Measurements from ENCODE around the gene PRPF19. TPM values are rescaled to one million over a fixed set of nuclear protein-coding genes. Genes with fewer than 3 reads are reported as not detected.

The PRPF19 gene
- polyA plus RNA-seq, 1 donor from 2014 or later, result 71.3 TPM

DNA sequence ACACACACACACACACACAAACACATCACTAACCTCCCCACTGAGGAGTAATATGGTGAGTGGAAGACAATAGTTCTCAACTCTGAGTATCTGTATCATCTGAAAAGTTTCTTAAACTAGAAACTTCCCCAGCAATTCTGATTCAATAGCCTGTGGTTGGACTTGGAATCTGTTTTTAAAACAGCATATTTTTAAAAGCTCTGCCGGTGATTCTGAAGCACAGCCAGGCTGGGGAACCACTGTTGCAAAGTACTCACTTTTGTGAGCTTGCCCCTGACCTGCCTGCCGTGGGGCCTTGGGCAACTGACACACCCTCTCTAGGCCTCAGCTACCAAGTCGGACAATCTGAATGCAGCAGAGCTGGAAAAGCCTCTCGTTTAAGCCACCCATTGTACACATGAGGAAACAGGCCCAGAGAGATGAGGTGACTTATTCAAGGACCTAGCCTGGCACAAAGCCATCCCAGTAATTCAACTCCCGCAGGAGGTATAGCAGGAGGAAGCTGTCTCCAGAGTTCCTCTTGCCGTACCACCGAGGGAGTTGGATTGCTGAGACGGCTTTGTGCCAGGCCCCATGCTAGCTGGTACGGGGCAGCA, 36.7 kb upstream of the PRPF19 start:
- Histone ChIP-seq H2AFZ (ENCODE audit: low read depth, low read length) (no peak overlapping the region), H4K20me1 (ENCODE audit: insufficient read depth) (no peaks in the 10 kb centered on the region), H3K79me2 (replicated peaks; ENCODE audit: insufficient read depth, low read length) (no peaks in the 10 kb centered on the region), H3K27ac (ENCODE audit: low read length) (no peak overlapping the region), H3K36me3 (ENCODE audit: insufficient read depth, low read length) (no peaks in the 10 kb centered on the region), H3K27me3 (ENCODE audit: insufficient read depth, low read depth, low read length) (no peaks in the 10 kb centered on the region), H3K4me3 (ENCODE audit: low read length) (no peak overlapping the region), H3K9me3 (ENCODE audit: low read length) (no peaks in the 10 kb centered on the region), H3K9ac (ENCODE audit: low read length) (no peak overlapping the region), H3K4me2 (ENCODE audit: low read length) (no peak overlapping the region), H3K9me2 (ENCODE audit: insufficient read depth, low read length) (no peaks in the 10 kb centered on the region), H3F3A (ENCODE audit: insufficient read depth, low read length, poor library complexity, severe bottlenecking) (no peaks in the 10 kb centered on the region)
- no peak for TF ChIP-seq MXI1 (conservative IDR thresholded peaks at IDR 0.05; ENCODE audit: poor library complexity, severe bottlenecking)
- no peak for TF ChIP-seq TAF1 (IDR thresholded peaks at IDR 0.05; ENCODE audit: low read depth)

DNA sequence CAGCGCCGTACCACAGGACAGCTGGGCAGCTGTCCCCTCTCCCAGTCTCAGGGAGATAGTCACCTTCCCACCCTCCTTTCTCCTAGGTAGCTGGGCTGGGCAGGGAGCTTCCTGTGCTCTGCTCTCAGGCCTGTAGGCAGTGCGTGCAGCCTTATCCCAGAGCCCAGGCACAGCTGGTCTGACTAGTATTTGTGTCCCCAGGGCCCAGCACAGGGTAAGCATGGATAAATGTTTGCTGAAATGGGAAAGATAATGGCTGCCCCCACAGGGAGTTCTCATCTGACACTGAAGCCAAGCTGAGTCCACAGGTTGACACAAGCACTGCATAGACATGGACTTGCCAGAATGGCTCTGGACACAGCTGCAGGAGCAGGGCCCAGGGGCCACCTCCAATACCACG, 35.8 kb upstream of the PRPF19 start:
- no peaks in the 10 kb centered on the region for H3K36me3 ChIP-seq (ENCODE audit: insufficient read depth, low read length)
- H3K4me2 ChIP-seq (ENCODE audit: low read length), result no peak overlapping the region
- no peak overlapping the region for H3K9ac ChIP-seq (ENCODE audit: low read length)
- H3F3A ChIP-seq (ENCODE audit: insufficient read depth, low read length, poor library complexity, severe bottlenecking), result no peaks in the 10 kb centered on the region
- no peaks in the 10 kb centered on the region for H3K27me3 ChIP-seq (ENCODE audit: insufficient read depth, low read depth, low read length)
- no peaks in the 10 kb centered on the region for H3K9me3 ChIP-seq (ENCODE audit: low read length)
- H3K9me2 ChIP-seq (ENCODE audit: insufficient read depth, low read length), result no peaks in the 10 kb centered on the region
- no peak overlapping the region for H3K27ac ChIP-seq (ENCODE audit: low read length)
- H2AFZ ChIP-seq (ENCODE audit: low read depth, low read length), result no peak overlapping the region
- no peaks in the 10 kb centered on the region for H3K79me2 ChIP-seq (replicated peaks; ENCODE audit: insufficient read depth, low read length)
- TF ChIP-seq MXI1 (conservative IDR thresholded peaks at IDR 0.05; ENCODE audit: poor library complexity, severe bottlenecking), result no peak
- no peak for TF ChIP-seq POLR2AphosphoS5 (IDR thresholded peaks at IDR 0.05)
- TF ChIP-seq, protein P1, sequence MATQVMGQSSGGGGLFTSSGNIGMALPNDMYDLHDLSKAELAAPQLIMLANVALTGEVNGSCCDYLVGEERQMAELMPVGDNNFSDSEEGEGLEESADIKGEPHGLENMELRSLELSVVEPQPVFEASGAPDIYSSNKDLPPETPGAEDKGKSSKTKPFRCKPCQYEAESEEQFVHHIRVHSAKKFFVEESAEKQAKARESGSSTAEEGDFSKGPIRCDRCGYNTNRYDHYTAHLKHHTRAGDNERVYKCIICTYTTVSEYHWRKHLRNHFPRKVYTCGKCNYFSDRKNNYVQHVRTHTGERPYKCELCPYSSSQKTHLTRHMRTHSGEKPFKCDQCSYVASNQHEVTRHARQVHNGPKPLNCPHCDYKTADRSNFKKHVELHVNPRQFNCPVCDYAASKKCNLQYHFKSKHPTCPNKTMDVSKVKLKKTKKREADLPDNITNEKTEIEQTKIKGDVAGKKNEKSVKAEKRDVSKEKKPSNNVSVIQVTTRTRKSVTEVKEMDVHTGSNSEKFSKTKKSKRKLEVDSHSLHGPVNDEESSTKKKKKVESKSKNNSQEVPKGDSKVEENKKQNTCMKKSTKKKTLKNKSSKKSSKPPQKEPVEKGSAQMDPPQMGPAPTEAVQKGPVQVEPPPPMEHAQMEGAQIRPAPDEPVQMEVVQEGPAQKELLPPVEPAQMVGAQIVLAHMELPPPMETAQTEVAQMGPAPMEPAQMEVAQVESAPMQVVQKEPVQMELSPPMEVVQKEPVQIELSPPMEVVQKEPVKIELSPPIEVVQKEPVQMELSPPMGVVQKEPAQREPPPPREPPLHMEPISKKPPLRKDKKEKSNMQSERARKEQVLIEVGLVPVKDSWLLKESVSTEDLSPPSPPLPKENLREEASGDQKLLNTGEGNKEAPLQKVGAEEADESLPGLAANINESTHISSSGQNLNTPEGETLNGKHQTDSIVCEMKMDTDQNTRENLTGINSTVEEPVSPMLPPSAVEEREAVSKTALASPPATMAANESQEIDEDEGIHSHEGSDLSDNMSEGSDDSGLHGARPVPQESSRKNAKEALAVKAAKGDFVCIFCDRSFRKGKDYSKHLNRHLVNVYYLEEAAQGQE (IDR thresholded peaks at IDR 0.05; ENCODE audit: borderline replicate concordance), result no peak
- TF ChIP-seq, protein P2, sequence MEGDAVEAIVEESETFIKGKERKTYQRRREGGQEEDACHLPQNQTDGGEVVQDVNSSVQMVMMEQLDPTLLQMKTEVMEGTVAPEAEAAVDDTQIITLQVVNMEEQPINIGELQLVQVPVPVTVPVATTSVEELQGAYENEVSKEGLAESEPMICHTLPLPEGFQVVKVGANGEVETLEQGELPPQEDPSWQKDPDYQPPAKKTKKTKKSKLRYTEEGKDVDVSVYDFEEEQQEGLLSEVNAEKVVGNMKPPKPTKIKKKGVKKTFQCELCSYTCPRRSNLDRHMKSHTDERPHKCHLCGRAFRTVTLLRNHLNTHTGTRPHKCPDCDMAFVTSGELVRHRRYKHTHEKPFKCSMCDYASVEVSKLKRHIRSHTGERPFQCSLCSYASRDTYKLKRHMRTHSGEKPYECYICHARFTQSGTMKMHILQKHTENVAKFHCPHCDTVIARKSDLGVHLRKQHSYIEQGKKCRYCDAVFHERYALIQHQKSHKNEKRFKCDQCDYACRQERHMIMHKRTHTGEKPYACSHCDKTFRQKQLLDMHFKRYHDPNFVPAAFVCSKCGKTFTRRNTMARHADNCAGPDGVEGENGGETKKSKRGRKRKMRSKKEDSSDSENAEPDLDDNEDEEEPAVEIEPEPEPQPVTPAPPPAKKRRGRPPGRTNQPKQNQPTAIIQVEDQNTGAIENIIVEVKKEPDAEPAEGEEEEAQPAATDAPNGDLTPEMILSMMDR (IDR thresholded peaks at IDR 0.05; ENCODE audit: poor library complexity, severe bottlenecking), result no peak
- no peak for TF ChIP-seq EP300 (conservative IDR thresholded peaks at IDR 0.05; ENCODE audit: poor library complexity, severe bottlenecking)
- TF ChIP-seq SMC3 (conservative IDR thresholded peaks at IDR 0.05; ENCODE audit: poor library complexity), result no peak
- H4K20me1 ChIP-seq (ENCODE audit: insufficient read depth), result no peaks in the 10 kb centered on the region
- no peak overlapping the region for H3K4me3 ChIP-seq (ENCODE audit: low read length)

DNA sequence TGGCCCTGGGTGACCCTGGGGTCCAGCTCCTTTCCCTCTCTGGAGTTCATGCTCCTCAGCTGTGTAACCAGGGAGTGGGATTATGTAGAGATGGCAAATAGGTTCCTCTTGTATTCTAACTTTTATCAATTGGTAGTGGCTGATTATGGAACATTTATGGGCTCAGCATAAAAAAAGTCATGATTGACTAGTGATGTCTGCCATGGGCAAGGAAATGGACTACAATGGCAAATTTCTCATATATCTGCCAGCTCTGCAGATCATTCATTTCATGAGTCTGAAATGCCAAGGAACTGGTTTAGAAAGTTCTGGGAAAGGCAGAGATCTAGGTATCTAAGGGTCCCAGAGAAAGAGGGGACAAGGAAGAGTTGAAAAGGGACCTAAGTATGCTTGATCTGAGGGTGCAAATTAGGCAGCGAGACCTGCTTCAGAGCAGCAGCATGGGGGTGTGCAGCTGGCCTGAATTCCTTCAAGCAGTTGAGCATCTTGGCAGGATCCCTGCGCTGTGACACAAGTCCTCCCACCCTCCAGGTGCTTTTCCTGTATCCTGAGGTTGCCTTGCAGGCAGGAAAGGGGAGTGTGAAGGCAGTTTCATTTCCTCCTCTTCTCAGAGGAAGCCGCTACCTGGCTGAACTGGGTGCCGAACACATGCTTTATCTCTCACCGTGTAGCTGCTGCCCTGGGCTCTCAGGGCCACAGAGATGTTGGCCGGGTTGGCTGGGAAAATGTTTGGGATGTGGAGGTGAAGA, 35.2 kb upstream of the PRPF19 start:
- Histone ChIP-seq H3K4me3 (ENCODE audit: low read length) (no peak overlapping the region), H3K36me3 (ENCODE audit: insufficient read depth, low read length) (no peaks in the 10 kb centered on the region), H3K9me3 (ENCODE audit: low read length) (no peaks in the 10 kb centered on the region), H3K27ac (ENCODE audit: low read length) (no peak overlapping the region), H3K9ac (ENCODE audit: low read length) (no peak overlapping the region), H3K4me2 (ENCODE audit: low read length) (no peak overlapping the region), H2AFZ (ENCODE audit: low read depth, low read length) (no peak overlapping the region), H3K79me2 (replicated peaks; ENCODE audit: insufficient read depth, low read length) (no peaks in the 10 kb centered on the region), H3F3A (ENCODE audit: insufficient read depth, low read length, poor library complexity, severe bottlenecking) (no peaks in the 10 kb centered on the region), H4K20me1 (ENCODE audit: insufficient read depth) (no peaks in the 10 kb centered on the region), H3K9me2 (ENCODE audit: insufficient read depth, low read length) (no peaks in the 10 kb centered on the region), H3K27me3 (ENCODE audit: insufficient read depth, low read depth, low read length) (no peaks in the 10 kb centered on the region)
- TF ChIP-seq EP300 (conservative IDR thresholded peaks at IDR 0.05; ENCODE audit: poor library complexity, severe bottlenecking) (no peak), TAF1 (IDR thresholded peaks at IDR 0.05; ENCODE audit: low read depth) (no peak)

Measured in neural cell (in vitro differentiated cells).